ENCODE data around the gene SDR42E1. TPM values are rescaled to one million over a fixed set of nuclear protein-coding genes. Genes with fewer than 3 reads are reported as not detected.

The SDR42E1 gene
- total RNA-seq, 2 donors from 2014 or later, result 5.5 to 7.2 TPM

DNA sequence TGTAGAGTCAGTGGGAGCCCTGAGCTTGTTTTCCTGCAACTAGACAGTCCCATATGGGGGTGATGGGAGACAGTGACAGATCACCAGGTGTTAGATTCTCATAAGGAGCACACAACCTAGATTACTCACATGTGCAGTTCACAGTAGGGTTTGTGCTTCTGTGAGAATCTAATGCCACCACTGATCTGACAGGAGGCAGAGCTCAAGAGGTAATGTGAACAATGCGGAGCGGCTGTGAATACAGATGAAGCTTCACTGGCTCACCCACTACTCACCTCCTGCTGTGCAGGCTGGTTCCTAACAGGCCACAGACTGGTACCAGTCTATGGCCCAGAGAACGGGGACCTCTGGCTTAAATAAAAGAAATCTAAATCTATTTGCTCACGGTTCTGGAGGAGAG lies 13.6 kb upstream of the SDR42E1 start:
- no peaks in the 10 kb centered on the region for H3K4me1 ChIP-seq (replicated peaks)
- no peaks in the 10 kb centered on the region for H3K9me3 ChIP-seq
- no peak overlapping the region for H3K27ac ChIP-seq
- intact Hi-C loops (cut with DNase I), result no loop called here
- TF ChIP-seq POLR2A (IDR thresholded peaks at IDR 0.05), result no peak
- TF ChIP-seq, protein P1, sequence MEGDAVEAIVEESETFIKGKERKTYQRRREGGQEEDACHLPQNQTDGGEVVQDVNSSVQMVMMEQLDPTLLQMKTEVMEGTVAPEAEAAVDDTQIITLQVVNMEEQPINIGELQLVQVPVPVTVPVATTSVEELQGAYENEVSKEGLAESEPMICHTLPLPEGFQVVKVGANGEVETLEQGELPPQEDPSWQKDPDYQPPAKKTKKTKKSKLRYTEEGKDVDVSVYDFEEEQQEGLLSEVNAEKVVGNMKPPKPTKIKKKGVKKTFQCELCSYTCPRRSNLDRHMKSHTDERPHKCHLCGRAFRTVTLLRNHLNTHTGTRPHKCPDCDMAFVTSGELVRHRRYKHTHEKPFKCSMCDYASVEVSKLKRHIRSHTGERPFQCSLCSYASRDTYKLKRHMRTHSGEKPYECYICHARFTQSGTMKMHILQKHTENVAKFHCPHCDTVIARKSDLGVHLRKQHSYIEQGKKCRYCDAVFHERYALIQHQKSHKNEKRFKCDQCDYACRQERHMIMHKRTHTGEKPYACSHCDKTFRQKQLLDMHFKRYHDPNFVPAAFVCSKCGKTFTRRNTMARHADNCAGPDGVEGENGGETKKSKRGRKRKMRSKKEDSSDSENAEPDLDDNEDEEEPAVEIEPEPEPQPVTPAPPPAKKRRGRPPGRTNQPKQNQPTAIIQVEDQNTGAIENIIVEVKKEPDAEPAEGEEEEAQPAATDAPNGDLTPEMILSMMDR (IDR thresholded peaks at IDR 0.05), result no peak
- no peak for TF ChIP-seq POLR2AphosphoS5 (IDR thresholded peaks at IDR 0.05)
- no peak for DNase-seq (ENCODE audit: low spot score)
- WGBS, result 88% methylated on average over 4 of the region's 4 CpGs
- no peak overlapping the region for H3K4me3 ChIP-seq
- no peaks in the 10 kb centered on the region for H3K36me3 ChIP-seq
- peaks cover 2% of the 10 kb centered on the region for H3K27me3 ChIP-seq (replicated peaks; ENCODE audit: insufficient read depth)

- intact Hi-C loops (cut with DNase I), result no loop called here
- H3K4me3 ChIP-seq, result no peak overlapping the region
- H3K27me3 ChIP-seq (replicated peaks; ENCODE audit: insufficient read depth), result peaks cover 2% of the 10 kb centered on the region
- no peaks in the 10 kb centered on the region for H3K4me1 ChIP-seq (replicated peaks)
- no peak for DNase-seq (ENCODE audit: low spot score)
- H3K9me3 ChIP-seq, result no peaks in the 10 kb centered on the region
- 100% methylated on average over 1 of the region's 1 CpG for WGBS
- TF ChIP-seq, protein P1 (IDR thresholded peaks at IDR 0.05), result no peak
- TF ChIP-seq POLR2A (IDR thresholded peaks at IDR 0.05) (no peak), POLR2AphosphoS5 (IDR thresholded peaks at IDR 0.05) (no peak)
- H3K27ac ChIP-seq, result no peak overlapping the region
- no peaks in the 10 kb centered on the region for H3K36me3 ChIP-seq
These were observed 13.0 kb upstream of the SDR42E1 start for GRCh38 chr16:82024316-82024715.

DNA sequence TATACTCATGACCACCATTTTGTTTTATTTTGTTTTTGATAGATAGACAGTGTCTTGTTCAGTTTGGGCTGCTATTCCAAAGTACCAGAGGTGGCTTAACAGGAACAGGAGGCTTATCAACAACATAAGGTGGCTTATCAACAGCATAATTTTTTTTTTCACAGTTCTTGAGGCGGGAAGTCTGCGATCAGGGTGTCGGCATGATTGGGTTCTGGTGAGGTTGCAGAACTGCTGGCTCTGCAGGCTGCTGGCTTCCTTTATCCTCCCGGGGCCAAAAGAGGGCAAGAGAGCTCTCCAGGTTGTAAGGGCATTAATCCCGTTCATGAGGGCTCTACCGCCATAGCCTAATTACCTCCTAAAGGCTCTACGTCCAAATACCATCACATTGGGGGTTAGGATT lies 11.9 kb upstream of the SDR42E1 start:
- H3K4me3 ChIP-seq, result no peak overlapping the region
- H3K9me3 ChIP-seq, result no peaks in the 10 kb centered on the region
- H3K27me3 ChIP-seq (replicated peaks; ENCODE audit: insufficient read depth), result peaks cover 2% of the 10 kb centered on the region
- no peaks in the 10 kb centered on the region for H3K36me3 ChIP-seq
- no peaks in the 10 kb centered on the region for H3K4me1 ChIP-seq (replicated peaks)
- DNase-seq (ENCODE audit: low spot score), result no peak
- 84% methylated on average over 7 of the region's 7 CpGs for WGBS
- intact Hi-C loops (cut with DNase I), result no loop called here
- no peak overlapping the region for H3K27ac ChIP-seq
- TF ChIP-seq POLR2A (IDR thresholded peaks at IDR 0.05) (no peak), POLR2AphosphoS5 (IDR thresholded peaks at IDR 0.05) (no peak)
- TF ChIP-seq, protein P1 (IDR thresholded peaks at IDR 0.05), result no peak

GRCh38 chr16:82020051-82020450 lies 8.8 kb upstream of the SDR42E1 start:
- WGBS, result 85% methylated on average over 5 of the region's 5 CpGs
- no peaks in the 10 kb centered on the region for H3K27me3 ChIP-seq (replicated peaks; ENCODE audit: insufficient read depth)
- H3K4me1 ChIP-seq (replicated peaks), result no peaks in the 10 kb centered on the region
- no peak overlapping the region for H3K27ac ChIP-seq
- H3K9me3 ChIP-seq, result no peaks in the 10 kb centered on the region
- H3K4me3 ChIP-seq, result no peak overlapping the region
- intact Hi-C loops (cut with DNase I), result no loop called here
- DNase-seq (ENCODE audit: low spot score), result no peak
- no peaks in the 10 kb centered on the region for H3K36me3 ChIP-seq
- TF ChIP-seq POLR2AphosphoS5 (IDR thresholded peaks at IDR 0.05) (no peak), POLR2A (IDR thresholded peaks at IDR 0.05) (no peak)
- TF ChIP-seq, protein P1 (IDR thresholded peaks at IDR 0.05), result no peak

DNA sequence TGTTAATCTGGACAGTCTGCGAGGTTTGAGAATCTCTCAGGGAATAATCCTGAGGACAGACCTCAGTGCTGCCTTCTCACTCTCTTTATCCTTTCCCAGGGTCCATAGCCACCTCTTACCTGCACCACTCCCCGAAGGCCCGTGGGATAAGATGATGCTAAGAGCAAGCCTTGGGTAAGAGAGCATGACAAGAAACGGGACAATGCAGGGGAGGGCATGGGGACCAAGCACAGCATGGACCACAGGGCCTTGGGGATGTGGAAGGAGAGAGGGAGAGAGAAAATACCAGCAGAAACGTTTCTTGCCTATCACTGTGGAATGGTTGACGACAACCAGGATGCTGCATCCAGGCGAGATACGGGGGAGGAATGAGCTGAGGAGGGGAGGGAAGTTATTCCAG lies 8.3 kb upstream of the SDR42E1 start:
- Histone ChIP-seq H3K27me3 (replicated peaks; ENCODE audit: insufficient read depth) (no peaks in the 10 kb centered on the region), H3K27ac (no peak overlapping the region), H3K9me3 (no peaks in the 10 kb centered on the region), H3K36me3 (no peaks in the 10 kb centered on the region), H3K4me1 (replicated peaks) (no peaks in the 10 kb centered on the region), H3K4me3 (no peak overlapping the region)
- TF ChIP-seq POLR2A (IDR thresholded peaks at IDR 0.05) (no peak), POLR2AphosphoS5 (IDR thresholded peaks at IDR 0.05) (no peak)
- TF ChIP-seq, protein P1 (IDR thresholded peaks at IDR 0.05), result no peak
- 67% methylated on average over 8 of the region's 8 CpGs for WGBS
- no peak for DNase-seq (ENCODE audit: low spot score)
- intact Hi-C loops (cut with DNase I), result no loop called here
